Caco-2 (cell line): ENCODE measurements around the gene HBG1. TPM values are rescaled to one million over a fixed set of nuclear protein-coding genes. Genes with fewer than 3 reads are reported as not detected.
"Not testable (repeated sequence)": the region's sequence is repeated elsewhere in the genome, so short reads cannot be mapped to it uniquely, and the experiment has no call there.

Experiments
- BruUV-seq: library from RNA; stranded (reverse); fragments of 400-500 nt; replicated peaks from 2 replicates; lab custom pipeline; 2021; lab: Mats Ljungman, UMichigan
- CTCF ChIA-PET: fragments of 300-600 bp; sonication (Branson Sonifier 250); formaldehyde crosslinking; loops from one replicate; lab custom pipeline; 2022; ENCODE audit warnings: antibody characterized with exemption; lab: Charles Lee
- POLR2A ChIA-PET: fragments of 300-600 bp; sonication (Branson Sonifier 250); formaldehyde crosslinking; loops from one replicate; lab custom pipeline; 2022; ENCODE audit warnings: antibody characterized with exemption; lab: Charles Lee
- DNase-seq, 2 experiments: peaks; one replicate each; pipeline versions ENCODE4 v3.0.0 to v3.0.0-alpha.2; 2020 to 2022
- H3K27me3 ChIP-seq: replicated peaks from 2 replicates; pipeline ENCODE4 v1.6.0; 2011; ENCODE audit warnings: low read length; ENCODE audit not compliant: control insufficient read depth, insufficient read depth
- H3K36me3 ChIP-seq: 2 replicates; pipeline ENCODE4 v1.5.1; 2011; ENCODE audit warnings: low read length; ENCODE audit not compliant: control insufficient read depth, insufficient read depth
- H3K4me1 ChIP-seq: fragments of 250-450 bp; sonication (Bioruptor Pico); 2 replicates; pipeline ENCODE4 v1.5.1; 2020; ENCODE audit warnings: mild to moderate bottlenecking
- H3K4me3 ChIP-seq: 2 replicates; pipeline ENCODE4 v1.5.1; 2011; ENCODE audit warnings: low read depth, mild to moderate bottlenecking, control low read depth, low read length
- H3K9me3 ChIP-seq: fragments of 250-450 bp; sonication (Bioruptor Pico); 2 replicates; pipeline ENCODE4 v1.5.1; 2020; ENCODE audit warnings: mild to moderate bottlenecking, moderate library complexity
- H3K27ac Mint-ChIP-seq: one replicate; pipeline ENCODE4 v1.8.0; 2022; ENCODE audit warnings: mixed read lengths; ENCODE audit not compliant: unreplicated experiment
- H3K27me3 Mint-ChIP-seq: one replicate; pipeline ENCODE4 v1.8.0; 2022; ENCODE audit warnings: mixed read lengths; ENCODE audit not compliant: insufficient read depth, unreplicated experiment
- H3K36me3 Mint-ChIP-seq: one replicate; pipeline ENCODE4 v1.8.0; 2022; ENCODE audit warnings: mild to moderate bottlenecking, mixed read lengths; ENCODE audit not compliant: insufficient read depth, unreplicated experiment
- H3K4me1 Mint-ChIP-seq: one replicate; pipeline ENCODE4 v1.8.0; 2022; ENCODE audit warnings: low read depth, mixed read lengths; ENCODE audit not compliant: unreplicated experiment
- H3K4me3 Mint-ChIP-seq: one replicate; pipeline ENCODE4 v1.8.0; 2022; ENCODE audit warnings: mild to moderate bottlenecking, moderate library complexity, mixed read lengths; ENCODE audit not compliant: unreplicated experiment
- H3K9me3 Mint-ChIP-seq: one replicate; pipeline ENCODE4 v1.8.0; 2022; ENCODE audit warnings: mixed read lengths; ENCODE audit not compliant: unreplicated experiment
- intact Hi-C: fragments of 100-400 bp; cut with micrococcal nuclease; formaldehyde crosslinking; loops from one replicate; pipeline ENCODE4 v1.10.0; 2022; ENCODE audit not compliant: unreplicated experiment
- total RNA-seq: library from RNA; stranded (reverse); gene quantifications from 2 replicates; pipeline ENCODE4 v1.2.3, GENCODE V29; 2022
- TF ChIP-seq, protein P1 (sequence below), 2 experiments: fragments of 200-600 bp in 1 of 2; IDR thresholded peaks; 1 replicate in 1 of 2; 2 replicates in 1 of 2; pipeline versions ENCODE4 v1.5.1 to v1.8.0; 2011 to 2022; ENCODE audit warnings: antibody characterized with exemption in 1 of 2, control low read depth in 1 of 2, inconsistent platforms in 1 of 2, low read depth in 1 of 2, low read length in 1 of 2, mild to moderate bottlenecking in 1 of 2, moderate library complexity in 1 of 2; ENCODE audit not compliant: insufficient read depth in 1 of 2, severe bottlenecking in 1 of 2, unreplicated experiment in 1 of 2

Gene HBG1
- total RNA-seq, 1 experiment from 2014 or later: not detected

- Mint-ChIP-seq H3K27ac (no peak overlapping the region), H3K36me3 (no peaks in the 10 kb centered on the region), H3K9me3 (no peaks in the 10 kb centered on the region), H3K27me3 (peaks cover 22% of the 10 kb centered on the region), H3K4me3 (no peak overlapping the region), H3K4me1 (no peaks in the 10 kb centered on the region)
- no TSS peak for BruUV-seq
- intact Hi-C loops: no loop called here
- no peaks in the 10 kb centered on the region for H3K36me3 ChIP-seq
- TF ChIP-seq, protein P1, sequence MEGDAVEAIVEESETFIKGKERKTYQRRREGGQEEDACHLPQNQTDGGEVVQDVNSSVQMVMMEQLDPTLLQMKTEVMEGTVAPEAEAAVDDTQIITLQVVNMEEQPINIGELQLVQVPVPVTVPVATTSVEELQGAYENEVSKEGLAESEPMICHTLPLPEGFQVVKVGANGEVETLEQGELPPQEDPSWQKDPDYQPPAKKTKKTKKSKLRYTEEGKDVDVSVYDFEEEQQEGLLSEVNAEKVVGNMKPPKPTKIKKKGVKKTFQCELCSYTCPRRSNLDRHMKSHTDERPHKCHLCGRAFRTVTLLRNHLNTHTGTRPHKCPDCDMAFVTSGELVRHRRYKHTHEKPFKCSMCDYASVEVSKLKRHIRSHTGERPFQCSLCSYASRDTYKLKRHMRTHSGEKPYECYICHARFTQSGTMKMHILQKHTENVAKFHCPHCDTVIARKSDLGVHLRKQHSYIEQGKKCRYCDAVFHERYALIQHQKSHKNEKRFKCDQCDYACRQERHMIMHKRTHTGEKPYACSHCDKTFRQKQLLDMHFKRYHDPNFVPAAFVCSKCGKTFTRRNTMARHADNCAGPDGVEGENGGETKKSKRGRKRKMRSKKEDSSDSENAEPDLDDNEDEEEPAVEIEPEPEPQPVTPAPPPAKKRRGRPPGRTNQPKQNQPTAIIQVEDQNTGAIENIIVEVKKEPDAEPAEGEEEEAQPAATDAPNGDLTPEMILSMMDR (IDR thresholded peaks at IDR 0.05; ENCODE audit: insufficient read depth in 1 of 2, low read depth in 1 of 2, low read length in 1 of 2, severe bottlenecking in 1 of 2, unreplicated experiment in 1 of 2): no peak
- POLR2A ChIA-PET: no interaction called here
- no peaks in the 10 kb centered on the region for H3K4me1 ChIP-seq
- no peaks in the 10 kb centered on the region for H3K9me3 ChIP-seq
- no peak for DNase-seq
- H3K27me3 ChIP-seq: no peaks in the 10 kb centered on the region; the same call in 1 of the 2 replicates
- H3K4me3 ChIP-seq: no peak overlapping the region
- CTCF ChIA-PET: no interaction called here
Measured at GRCh38 chr11:5265832-5266231, 16.2 kb upstream of the HBG1 start.

- POLR2A ChIA-PET: no interaction called here
- no peaks in the 10 kb centered on the region for H3K27me3 ChIP-seq
- H3K9me3 Mint-ChIP-seq: no peaks in the 10 kb centered on the region
- H3K4me1 ChIP-seq: no peaks in the 10 kb centered on the region
- H3K4me3 Mint-ChIP-seq: no peak overlapping the region
- CTCF ChIA-PET: no interaction called here
- no peaks in the 10 kb centered on the region for H3K36me3 ChIP-seq
- H3K4me3 ChIP-seq: no peak overlapping the region
- DNase-seq: no peak
- H3K27me3 Mint-ChIP-seq: peaks cover 12% of the 10 kb centered on the region
- TF ChIP-seq, protein P1 (IDR thresholded peaks at IDR 0.05; ENCODE audit: insufficient read depth in 1 of 2, low read depth in 1 of 2, low read length in 1 of 2, severe bottlenecking in 1 of 2, unreplicated experiment in 1 of 2): no peak
- intact Hi-C loops: no loop called here
- no peaks in the 10 kb centered on the region for H3K36me3 Mint-ChIP-seq
- no peaks in the 10 kb centered on the region for H3K9me3 ChIP-seq
- no peak overlapping the region for H3K27ac Mint-ChIP-seq
- no TSS peak for BruUV-seq
- no peaks in the 10 kb centered on the region for H3K4me1 Mint-ChIP-seq
Measured at GRCh38 chr11:5258543-5259262, 9.0 kb upstream of the HBG1 start.

- H3K36me3 ChIP-seq: no peaks in the 10 kb centered on the region
- H3K27me3 ChIP-seq: no peaks in the 10 kb centered on the region
- CTCF ChIA-PET: no interaction called here
- Mint-ChIP-seq H3K27ac (no peak overlapping the region), H3K9me3 (no peaks in the 10 kb centered on the region), H3K36me3 (no peaks in the 10 kb centered on the region), H3K27me3 (peaks cover 13% of the 10 kb centered on the region), H3K4me3 (no peak overlapping the region), H3K4me1 (no peaks in the 10 kb centered on the region)
- intact Hi-C loops: no loop called here
- POLR2A ChIA-PET: no interaction called here
- TF ChIP-seq, protein P1 (IDR thresholded peaks at IDR 0.05; ENCODE audit: insufficient read depth in 1 of 2, low read depth in 1 of 2, low read length in 1 of 2, severe bottlenecking in 1 of 2, unreplicated experiment in 1 of 2): no peak
- no peak overlapping the region for H3K4me3 ChIP-seq
- no peaks in the 10 kb centered on the region for H3K4me1 ChIP-seq
- DNase-seq: no peak
- H3K9me3 ChIP-seq: no peaks in the 10 kb centered on the region
- BruUV-seq: no TSS peak
Measured at GRCh38 chr11:5257296-5257695, 7.6 kb upstream of the HBG1 start.

- H3K9me3 Mint-ChIP-seq, H3K27me3 ChIP-seq, intact Hi-C loops, H3K9me3 ChIP-seq, H3K4me3 ChIP-seq, H3K27ac Mint-ChIP-seq, H3K36me3 ChIP-seq, CTCF ChIA-PET, BruUV-seq, H3K4me3 Mint-ChIP-seq, H3K36me3 Mint-ChIP-seq, H3K4me1 Mint-ChIP-seq, POLR2A ChIA-PET, H3K4me1 ChIP-seq, DNase-seq: not testable (repeated sequence)
- peaks cover 18% of the 10 kb centered on the region for H3K27me3 Mint-ChIP-seq
Measured at GRCh38 chr11:5254646-5255413, 5.2 kb upstream of the HBG1 start, which contains the start of gene HBG2. Gene HBG2, minus strand, starts transcription at chr11:5254781. Its CDS starts 53 bp downstream, at chr11:5254728.
